GM06990 (cell line): ENCODE measurements around the gene STXBP5.

Source experiments
- DNase-seq: peaks from one replicate; pipeline ENCODE4 v3.0.0-alpha.2; 2011; ENCODE audit not compliant: insufficient read length; ENCODE audit errors: extremely low read depth
- H3K27me3 ChIP-seq: replicated peaks from 2 replicates; pipeline ENCODE4 v1.6.0; 2011; ENCODE audit warnings: low read length; ENCODE audit not compliant: control insufficient read depth, insufficient read depth
- H3K36me3 ChIP-seq: 2 replicates; pipeline ENCODE4 v1.5.1; 2011; ENCODE audit warnings: low read length; ENCODE audit not compliant: control insufficient read depth, insufficient read depth
- H3K4me3 ChIP-seq: replicated peaks from 2 replicates; pipeline ENCODE4 v1.5.1; 2011; ENCODE audit warnings: low read depth, mild to moderate bottlenecking, control low read depth, low read length
- CTCF ChIP-seq: IDR thresholded peaks from 2 replicates; pipeline ENCODE4 v1.5.1; 2011; ENCODE audit warnings: low read length, control low read depth, mild to moderate bottlenecking, inconsistent platforms; ENCODE audit not compliant: insufficient read depth, poor library complexity, severe bottlenecking

Gene STXBP5

GRCh38 chr6:147299035-147299434 lies 94.8 kb downstream of the STXBP5 start:
- no peak overlapping the region for H3K4me3 ChIP-seq
- H3K27me3 ChIP-seq, result no peaks in the 10 kb centered on the region
- TF ChIP-seq CTCF, result no peak
- DNase-seq, result no peak
- no peaks in the 10 kb centered on the region; the same call in none of the 2 replicates for H3K36me3 ChIP-seq

GRCh38 chr6:147301070-147301469 lies 96.9 kb downstream of the STXBP5 start:
- TF ChIP-seq CTCF, result no peak
- Histone ChIP-seq H3K27me3 (no peaks in the 10 kb centered on the region), H3K36me3 (no peaks in the 10 kb centered on the region; the same call in 1 of the 2 replicates), H3K4me3 (no peak overlapping the region)
- DNase-seq, result no peak

- TF ChIP-seq CTCF, result no peak
- no peak for DNase-seq
- H3K36me3 ChIP-seq, result no peaks in the 10 kb centered on the region; the same call in 1 of the 2 replicates
- no peak overlapping the region for H3K4me3 ChIP-seq
- H3K27me3 ChIP-seq, result no peaks in the 10 kb centered on the region
Measured at GRCh38 chr6:147304016-147304415, 99.8 kb downstream of the STXBP5 start.

- H3K27me3 ChIP-seq, result no peaks in the 10 kb centered on the region
- H3K4me3 ChIP-seq, result no peak overlapping the region
- no peak for TF ChIP-seq CTCF
- no peak for DNase-seq
- no peaks in the 10 kb centered on the region for H3K36me3 ChIP-seq
Measured at GRCh38 chr6:147310521-147310920, 106.3 kb downstream of the STXBP5 start.

GRCh38 chr6:147311218-147311617 lies 107.0 kb downstream of the STXBP5 start:
- Histone ChIP-seq H3K27me3 (no peaks in the 10 kb centered on the region), H3K4me3 (no peak overlapping the region), H3K36me3 (no peaks in the 10 kb centered on the region)
- TF ChIP-seq CTCF, result no peak
- no peak for DNase-seq

GRCh38 chr6:147321260-147321659 lies 117.0 kb downstream of the STXBP5 start:
- H3K36me3 ChIP-seq, result no peaks in the 10 kb centered on the region
- no peak for TF ChIP-seq CTCF
- no peak overlapping the region for H3K4me3 ChIP-seq
- no peaks in the 10 kb centered on the region for H3K27me3 ChIP-seq
- peak; percentile 2 for DNase-seq
